ENCODE measurements around the gene YES1.

The YES1 gene

DNA sequence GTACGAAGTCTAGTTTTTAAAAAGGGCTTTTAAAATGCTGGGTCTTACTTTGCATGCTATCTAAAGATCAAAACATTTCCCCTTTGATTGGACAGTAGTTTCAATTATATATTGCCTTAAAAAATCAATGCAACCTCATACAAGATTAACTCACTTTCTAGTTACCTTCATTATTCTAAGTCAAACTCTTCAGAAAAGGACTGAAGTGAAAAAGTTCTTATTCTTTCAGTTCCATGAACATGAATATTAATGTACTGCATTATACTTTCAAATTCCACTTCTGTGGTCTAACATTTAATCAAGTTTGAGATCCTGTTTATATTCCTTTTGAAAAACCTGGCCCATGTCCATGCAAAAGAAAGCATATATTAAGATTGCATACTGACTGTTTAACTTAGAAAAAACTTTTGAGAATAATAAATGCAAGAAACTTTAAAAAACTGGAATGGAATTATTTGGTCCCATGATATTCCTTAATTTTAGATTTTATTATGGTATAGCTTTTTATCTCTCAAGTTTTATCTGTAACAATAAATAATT is 88.4 kb downstream of the YES1 start:
- Histone ChIP-seq H3K27ac (ENCODE audit: low read depth, low read length) (no peak overlapping the region), H3K9me3 (ENCODE audit: control insufficient read depth, insufficient read depth, low read depth, low read length) (no peaks in the 10 kb centered on the region), H3K36me3 (ENCODE audit: control insufficient read depth, insufficient read depth, low read length) (peaks cover 23% of the 10 kb centered on the region), H3K4me1 (ENCODE audit: control insufficient read depth, insufficient read depth, low read length) (no peaks in the 10 kb centered on the region), H3K27me3 (ENCODE audit: control insufficient read depth, insufficient read depth, low read length) (no peaks in the 10 kb centered on the region), H3K9ac (ENCODE audit: low read length) (no peak overlapping the region), H3K4me3 (ENCODE audit: low read depth, low read length) (no peak overlapping the region)

DNA sequence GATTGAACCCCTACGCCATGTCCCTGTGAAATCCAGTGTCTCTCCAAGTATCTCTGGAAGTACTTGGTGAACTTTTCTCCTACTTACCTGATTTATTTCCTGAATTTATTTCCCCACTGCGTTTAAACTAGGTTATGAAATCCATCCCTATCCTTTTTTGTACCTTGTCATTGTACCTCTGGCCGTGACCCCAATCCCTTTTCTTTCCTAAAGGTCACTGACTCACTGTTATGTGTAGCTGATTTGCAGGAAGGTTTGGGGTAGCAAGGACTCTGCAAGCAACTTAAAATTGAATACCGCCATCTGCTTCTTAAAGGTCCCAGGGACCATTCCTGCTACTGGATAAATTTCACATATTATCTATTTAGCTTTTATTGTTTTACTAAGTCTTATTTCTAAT is 95.0 kb downstream of the YES1 start:
- H3K9me3 ChIP-seq (ENCODE audit: control insufficient read depth, insufficient read depth, low read depth, low read length), result no peaks in the 10 kb centered on the region
- H3K36me3 ChIP-seq (ENCODE audit: control insufficient read depth, insufficient read depth, low read length), result no peaks in the 10 kb centered on the region
- H3K4me1 ChIP-seq (ENCODE audit: control insufficient read depth, insufficient read depth, low read length), result no peaks in the 10 kb centered on the region
- H3K27ac ChIP-seq (ENCODE audit: low read depth, low read length), result no peak overlapping the region
- no peak overlapping the region for H3K9ac ChIP-seq (ENCODE audit: low read length)
- no peaks in the 10 kb centered on the region for H3K27me3 ChIP-seq (ENCODE audit: control insufficient read depth, insufficient read depth, low read length)
- H3K4me3 ChIP-seq (ENCODE audit: low read depth, low read length), result no peak overlapping the region

GRCh38 chr18:715626-716025 is 96.4 kb downstream of the YES1 start:
- Histone ChIP-seq H3K9me3 (ENCODE audit: control insufficient read depth, insufficient read depth, low read depth, low read length) (no peaks in the 10 kb centered on the region), H3K9ac (ENCODE audit: low read length) (no peak overlapping the region), H3K4me1 (ENCODE audit: control insufficient read depth, insufficient read depth, low read length) (no peaks in the 10 kb centered on the region), H3K4me3 (ENCODE audit: low read depth, low read length) (no peak overlapping the region), H3K27ac (ENCODE audit: low read depth, low read length) (no peak overlapping the region), H3K27me3 (ENCODE audit: control insufficient read depth, insufficient read depth, low read length) (no peaks in the 10 kb centered on the region), H3K36me3 (ENCODE audit: control insufficient read depth, insufficient read depth, low read length) (no peaks in the 10 kb centered on the region)

GRCh38 chr18:713135-713490 is 98.9 kb downstream of the YES1 start:
- H3K9ac ChIP-seq (ENCODE audit: low read length), result peak overlapping the region; percentile 34
- H3K4me1 ChIP-seq (ENCODE audit: control insufficient read depth, insufficient read depth, low read length), result no peaks in the 10 kb centered on the region
- no peaks in the 10 kb centered on the region for H3K9me3 ChIP-seq (ENCODE audit: control insufficient read depth, insufficient read depth, low read depth, low read length)
- H3K27ac ChIP-seq (ENCODE audit: low read depth, low read length), result no peak overlapping the region
- peaks cover 8% of the 10 kb centered on the region for H3K36me3 ChIP-seq (ENCODE audit: control insufficient read depth, insufficient read depth, low read length)
- no peaks in the 10 kb centered on the region for H3K27me3 ChIP-seq (ENCODE audit: control insufficient read depth, insufficient read depth, low read length)
- peak overlapping the region; percentile 63 for H3K4me3 ChIP-seq (ENCODE audit: low read depth, low read length)

DNA sequence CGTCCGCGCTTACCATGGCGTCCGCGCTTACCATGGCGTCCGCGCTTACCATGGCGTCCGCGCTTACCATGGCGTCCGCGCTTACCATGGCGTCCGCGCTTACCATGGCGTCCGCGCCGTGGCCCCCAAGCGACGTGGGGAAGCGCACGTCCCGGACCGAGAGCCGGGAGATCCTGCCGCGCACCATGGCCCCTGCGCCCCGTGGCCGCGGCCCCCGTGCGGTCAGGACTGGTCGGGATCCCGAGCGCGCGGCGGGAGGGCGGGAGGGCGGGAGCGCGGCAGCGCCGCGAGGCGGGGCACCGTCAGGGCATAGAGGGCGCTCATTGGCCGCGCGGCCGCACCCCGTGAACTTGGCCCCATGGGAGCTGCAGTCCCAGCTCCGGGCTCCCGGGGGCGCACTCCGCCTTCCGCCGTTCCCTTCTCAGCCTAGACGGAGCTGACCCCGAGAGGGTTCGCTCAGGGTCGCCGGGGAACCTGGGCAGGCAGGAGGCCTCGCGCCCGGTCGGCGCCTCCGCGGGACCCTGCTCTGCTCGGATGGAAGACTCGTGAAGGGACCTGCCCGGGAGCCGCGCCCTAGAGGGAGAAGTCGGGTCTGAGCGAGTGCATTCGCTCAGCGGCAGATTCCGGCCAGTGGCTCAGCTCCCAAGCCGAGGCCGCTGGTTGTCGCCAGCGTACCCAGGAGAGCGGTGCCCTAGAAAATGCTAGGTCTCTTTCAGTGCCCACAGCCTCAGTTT is 99.5 kb downstream of the YES1 start, which contains the start of gene ENOSF1:
Gene ENOSF1, minus strand, starts transcription at position 230 of the 734 bp plus-strand sequence. Its CDS starts 43 bp downstream, at position 187.
- Histone ChIP-seq H3K4me3 (ENCODE audit: low read depth, low read length) (peak within 1 kb of the TSS; percentile 74), H3K4me1 (ENCODE audit: control insufficient read depth, insufficient read depth, low read length) (no peaks in the 10 kb centered on the region), H3K9me3 (ENCODE audit: control insufficient read depth, insufficient read depth, low read depth, low read length) (no peaks in the 10 kb centered on the region), H3K27ac (ENCODE audit: low read depth, low read length) (peak within 1 kb of the TSS; percentile 72), H3K9ac (ENCODE audit: low read length) (peak within 1 kb of the TSS; percentile 90), H3K36me3 (ENCODE audit: control insufficient read depth, insufficient read depth, low read length) (peaks cover 9% of the 10 kb centered on the region), H3K27me3 (ENCODE audit: control insufficient read depth, insufficient read depth, low read length) (no peaks in the 10 kb centered on the region)

GRCh38 chr18:711657-712400 is 100.2 kb downstream of the YES1 start:
- Histone ChIP-seq H3K9ac (ENCODE audit: low read length) (peak overlapping the region; percentile 90), H3K4me1 (ENCODE audit: control insufficient read depth, insufficient read depth, low read length) (no peaks in the 10 kb centered on the region), H3K27ac (ENCODE audit: low read depth, low read length) (peak overlapping the region; percentile 72), H3K36me3 (ENCODE audit: control insufficient read depth, insufficient read depth, low read length) (peaks cover 9% of the 10 kb centered on the region), H3K4me3 (ENCODE audit: low read depth, low read length) (peak overlapping the region; percentile 74), H3K9me3 (ENCODE audit: control insufficient read depth, insufficient read depth, low read depth, low read length) (no peaks in the 10 kb centered on the region), H3K27me3 (ENCODE audit: control insufficient read depth, insufficient read depth, low read length) (no peaks in the 10 kb centered on the region)

DNA sequence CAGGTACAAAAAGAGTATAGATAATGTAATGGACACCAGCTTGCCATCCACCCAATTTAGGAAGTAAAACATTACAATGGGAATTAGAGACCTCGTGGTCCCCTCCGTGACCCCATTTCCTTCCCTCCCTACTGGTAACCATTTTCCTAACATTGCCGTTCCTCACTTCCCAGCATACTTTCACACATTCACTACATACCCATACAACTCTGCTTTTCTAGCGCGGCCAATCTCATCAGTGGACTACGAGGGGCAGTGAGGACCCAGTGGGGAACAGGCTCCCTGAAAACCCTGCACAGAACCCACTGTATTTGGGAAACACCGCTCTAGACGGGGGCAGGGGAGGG is 100.8 kb downstream of the YES1 start:
- Histone ChIP-seq H3K9me3 (ENCODE audit: control insufficient read depth, insufficient read depth, low read depth, low read length) (no peaks in the 10 kb centered on the region), H3K27me3 (ENCODE audit: control insufficient read depth, insufficient read depth, low read length) (no peaks in the 10 kb centered on the region), H3K27ac (ENCODE audit: low read depth, low read length) (no peak overlapping the region), H3K4me3 (ENCODE audit: low read depth, low read length) (peak overlapping the region; percentile 74), H3K4me1 (ENCODE audit: control insufficient read depth, insufficient read depth, low read length) (no peaks in the 10 kb centered on the region), H3K9ac (ENCODE audit: low read length) (peak overlapping the region; percentile 90), H3K36me3 (ENCODE audit: control insufficient read depth, insufficient read depth, low read length) (peaks cover 11% of the 10 kb centered on the region)

DNA sequence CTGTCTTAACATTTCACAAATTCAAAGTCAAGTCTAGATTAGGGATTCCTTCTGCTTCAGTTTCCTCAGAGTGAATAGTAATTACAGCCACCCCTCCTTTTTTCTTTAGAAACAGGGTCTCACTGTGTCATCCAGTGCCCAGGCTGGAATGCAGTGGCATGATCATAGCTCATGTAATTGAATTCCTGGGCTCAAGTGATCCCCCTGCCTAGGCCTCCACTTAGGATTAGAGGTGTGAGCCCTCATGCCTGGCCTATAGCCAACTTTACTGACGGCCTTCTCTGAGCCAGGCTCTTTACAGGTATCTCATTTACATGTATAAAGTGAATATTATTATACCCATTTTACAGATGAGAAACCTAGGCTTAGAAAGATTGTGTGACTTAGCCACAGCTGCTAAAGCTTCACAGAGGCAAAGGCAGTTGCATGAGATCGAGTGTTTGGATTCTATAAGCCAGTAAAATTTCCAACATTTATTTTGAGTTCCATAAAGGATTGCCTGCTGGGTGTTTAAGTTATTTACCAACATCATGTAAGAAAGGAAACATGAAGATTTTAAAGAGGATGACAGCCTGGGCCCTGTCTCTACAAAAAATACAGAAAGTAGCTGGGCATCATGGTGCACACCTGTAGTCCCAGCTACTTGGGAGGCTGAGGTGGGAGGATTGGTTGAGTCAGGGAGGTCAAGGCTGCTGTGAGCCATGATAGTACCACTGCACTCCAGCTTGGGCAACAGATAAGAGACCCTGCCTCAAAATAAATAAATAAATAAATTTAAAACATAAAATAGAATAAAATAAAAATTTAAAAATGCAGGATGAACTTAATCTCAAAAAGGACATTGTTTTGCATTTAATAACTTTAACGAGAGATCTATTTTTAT is 101.4 kb downstream of the YES1 start:
- Histone ChIP-seq H3K36me3 (ENCODE audit: control insufficient read depth, insufficient read depth, low read length) (peaks cover 17% of the 10 kb centered on the region), H3K9ac (ENCODE audit: low read length) (no peak overlapping the region), H3K27me3 (ENCODE audit: control insufficient read depth, insufficient read depth, low read length) (no peaks in the 10 kb centered on the region), H3K4me3 (ENCODE audit: low read depth, low read length) (peak overlapping the region; percentile 74; the same call in 1 of the 2 replicates), H3K27ac (ENCODE audit: low read depth, low read length) (no peak overlapping the region), H3K9me3 (ENCODE audit: control insufficient read depth, insufficient read depth, low read depth, low read length) (no peaks in the 10 kb centered on the region), H3K4me1 (ENCODE audit: control insufficient read depth, insufficient read depth, low read length) (no peaks in the 10 kb centered on the region)

- H3K27me3 ChIP-seq (ENCODE audit: control insufficient read depth, insufficient read depth, low read length), result no peaks in the 10 kb centered on the region
- H3K27ac ChIP-seq (ENCODE audit: low read depth, low read length), result no peak overlapping the region
- no peak overlapping the region for H3K4me3 ChIP-seq (ENCODE audit: low read depth, low read length)
- H3K9ac ChIP-seq (ENCODE audit: low read length), result no peak overlapping the region
- H3K9me3 ChIP-seq (ENCODE audit: control insufficient read depth, insufficient read depth, low read depth, low read length), result no peaks in the 10 kb centered on the region
- peaks cover 21% of the 10 kb centered on the region for H3K36me3 ChIP-seq (ENCODE audit: control insufficient read depth, insufficient read depth, low read length)
- H3K4me1 ChIP-seq (ENCODE audit: control insufficient read depth, insufficient read depth, low read length), result no peaks in the 10 kb centered on the region
Observed at GRCh38 chr18:709771-710170, 102.3 kb downstream of the YES1 start.

GRCh38 chr18:708096-708495 is 103.9 kb downstream of the YES1 start:
- Histone ChIP-seq H3K9ac (ENCODE audit: low read length) (no peak overlapping the region), H3K4me3 (ENCODE audit: low read depth, low read length) (no peak overlapping the region), H3K9me3 (ENCODE audit: control insufficient read depth, insufficient read depth, low read depth, low read length) (no peaks in the 10 kb centered on the region), H3K4me1 (ENCODE audit: control insufficient read depth, insufficient read depth, low read length) (peaks cover 3% of the 10 kb centered on the region; the same call in 1 of the 2 replicates), H3K27ac (ENCODE audit: low read depth, low read length) (no peak overlapping the region), H3K27me3 (ENCODE audit: control insufficient read depth, insufficient read depth, low read length) (no peaks in the 10 kb centered on the region), H3K36me3 (ENCODE audit: control insufficient read depth, insufficient read depth, low read length) (peaks cover 31% of the 10 kb centered on the region)
